ENCODE results near the gene FIGNL2. TPM values are rescaled to one million over a fixed set of nuclear protein-coding genes. Genes with fewer than 3 reads are reported as not detected.
"Not testable (repeated sequence)": the region's sequence is repeated elsewhere in the genome, so short reads cannot be mapped to it uniquely, and the experiment has no call there.

Gene FIGNL2
- total RNA-seq, 2 experiments from 2014 or later: 0.25 to 0.36 TPM

DNA sequence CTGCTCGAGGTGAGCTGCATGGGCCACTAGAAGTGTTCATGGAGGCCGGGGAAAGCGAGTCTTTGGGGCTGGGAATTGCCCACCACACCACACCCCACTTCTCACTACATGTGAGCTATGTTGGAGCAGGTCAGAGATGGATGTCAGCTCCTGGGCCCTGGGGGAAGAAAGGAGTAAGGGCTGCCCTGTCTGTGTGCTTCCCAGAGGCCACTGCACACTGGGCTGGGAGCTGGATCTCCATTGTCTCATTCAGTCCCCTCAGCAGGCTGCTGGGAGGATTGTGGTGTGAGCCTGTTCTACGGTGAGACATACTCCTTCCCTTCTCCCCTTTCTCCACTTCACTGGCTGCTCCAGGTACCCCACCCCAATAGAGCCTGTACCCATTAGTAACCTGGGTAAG, 10.5 kb downstream of the FIGNL2 start:
- H3K27ac Mint-ChIP-seq: no peak overlapping the region
- H3K9me3 Mint-ChIP-seq: no peaks in the 10 kb centered on the region
- CTCF ChIA-PET: interaction anchor here (1.6 kb wide), 1 partner anchor 37 kb away, joined by 5 read pairs; no protein-coding TSS in a partner anchor
- intact Hi-C loops (cut with micrococcal nuclease): no loop called here
- H3K4me1 Mint-ChIP-seq (ENCODE audit: low read depth): peaks cover 5% of the 10 kb centered on the region
- no peak for DNase-seq
- H3K27me3 Mint-ChIP-seq (ENCODE audit: low read depth): peaks cover 28% of the 10 kb centered on the region
- H3K4me3 Mint-ChIP-seq: no peak overlapping the region
- no peaks in the 10 kb centered on the region for H3K36me3 Mint-ChIP-seq (ENCODE audit: low read depth)

GRCh38 chr12:51837286-51837685, 11.2 kb downstream of the FIGNL2 start:
- no peak overlapping the region for H3K27ac Mint-ChIP-seq
- H3K36me3 Mint-ChIP-seq (ENCODE audit: low read depth): no peaks in the 10 kb centered on the region
- no peak for DNase-seq
- H3K4me1 Mint-ChIP-seq (ENCODE audit: low read depth): peaks cover 12% of the 10 kb centered on the region
- intact Hi-C loops (cut with micrococcal nuclease): no loop called here
- H3K9me3 Mint-ChIP-seq: no peaks in the 10 kb centered on the region
- peaks cover 32% of the 10 kb centered on the region for H3K27me3 Mint-ChIP-seq (ENCODE audit: low read depth)
- no peak overlapping the region for H3K4me3 Mint-ChIP-seq
- CTCF ChIA-PET: interaction anchor here (1.3 to 1.6 kb wide), 2 partner anchors 13 to 38 kb away, joined by 5 to 7 read pairs; no protein-coding TSS in a partner anchor

- peaks cover 13% of the 10 kb centered on the region for H3K4me1 Mint-ChIP-seq (ENCODE audit: low read depth)
- peaks cover 31% of the 10 kb centered on the region for H3K27me3 Mint-ChIP-seq (ENCODE audit: low read depth)
- CTCF ChIA-PET: interaction anchor here (1.3 to 1.6 kb wide), 2 partner anchors 13 to 39 kb away, joined by 5 to 7 read pairs; no protein-coding TSS in a partner anchor
- H3K4me3 Mint-ChIP-seq: no peak overlapping the region
- no peaks in the 10 kb centered on the region for H3K9me3 Mint-ChIP-seq
- H3K36me3 Mint-ChIP-seq (ENCODE audit: low read depth): no peaks in the 10 kb centered on the region
- H3K27ac Mint-ChIP-seq: no peak overlapping the region
- intact Hi-C loops (cut with micrococcal nuclease): no loop called here
- no peak for DNase-seq
Measured at GRCh38 chr12:51836827-51837173, 11.7 kb downstream of the FIGNL2 start.

DNA sequence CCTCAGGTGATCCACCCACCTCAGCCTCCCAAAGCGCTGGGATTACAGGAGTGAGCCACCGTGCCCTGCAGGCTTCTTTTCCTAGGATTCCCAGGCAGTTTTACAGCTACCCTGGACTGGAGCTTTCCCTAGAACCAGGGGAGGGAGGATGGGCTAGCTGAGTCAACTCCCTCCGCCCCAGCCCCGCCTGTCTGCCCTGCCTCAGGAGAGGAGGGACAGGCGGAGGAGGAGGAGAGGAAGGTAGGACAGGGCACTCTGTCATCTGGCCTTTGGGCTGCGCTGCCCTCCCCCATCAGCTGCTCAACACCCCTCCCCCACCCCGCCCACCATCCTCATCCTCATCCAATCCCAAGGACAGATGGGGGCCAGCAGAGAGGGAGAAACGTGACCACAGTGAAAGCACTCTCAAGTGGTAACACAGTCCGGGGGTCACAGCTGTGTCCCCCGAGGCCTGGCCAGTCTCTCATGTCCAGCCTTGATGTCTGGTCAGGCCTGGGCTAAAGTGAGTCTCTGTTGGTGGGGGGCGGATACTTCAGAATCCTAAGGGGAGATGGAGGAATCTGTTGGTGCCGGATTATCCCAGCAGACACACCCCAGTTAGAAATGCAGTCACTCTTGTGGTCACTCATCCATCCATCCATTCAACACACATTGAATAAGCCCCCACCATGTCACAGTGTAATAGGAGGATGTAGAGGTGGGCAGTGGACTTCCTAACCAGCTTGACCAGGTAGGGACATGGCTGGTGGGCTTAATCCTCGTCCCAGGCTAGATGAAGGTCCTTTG, 12.3 kb downstream of the FIGNL2 start:
- Mint-ChIP-seq H3K27me3 (ENCODE audit: low read depth) (peaks cover 31% of the 10 kb centered on the region), H3K27ac (no peak overlapping the region), H3K9me3 (no peaks in the 10 kb centered on the region), H3K4me3 (no peak overlapping the region), H3K4me1 (ENCODE audit: low read depth) (peaks cover 13% of the 10 kb centered on the region), H3K36me3 (ENCODE audit: low read depth) (no peaks in the 10 kb centered on the region)
- no peak for DNase-seq
- CTCF ChIA-PET: interaction anchor here (1.3 to 1.6 kb wide), 2 partner anchors 12 to 39 kb away, joined by 5 to 7 read pairs; no protein-coding TSS in a partner anchor
- intact Hi-C loops (cut with micrococcal nuclease): no loop called here

DNA sequence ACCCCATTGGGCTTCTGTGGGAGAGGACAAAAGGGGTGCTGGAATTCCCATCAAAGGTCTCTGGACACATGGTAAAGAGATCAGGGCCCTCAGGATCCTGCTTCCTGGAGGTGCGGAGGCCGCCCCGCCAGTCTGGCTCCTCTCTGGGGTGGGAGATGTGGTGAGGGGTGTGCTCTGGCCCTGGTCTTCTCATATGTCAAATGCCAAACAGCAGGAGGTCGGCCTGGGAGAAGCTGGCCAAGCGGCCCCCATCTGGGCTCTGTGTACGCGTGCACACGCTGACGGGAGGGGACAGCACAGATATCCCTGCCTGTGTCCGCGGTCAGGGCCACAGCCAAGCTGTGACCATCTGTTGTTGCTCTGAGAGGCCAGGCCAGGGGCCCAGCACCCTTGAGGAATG, 14.1 kb downstream of the FIGNL2 start:
- H3K27ac Mint-ChIP-seq: no peak overlapping the region
- peaks cover 29% of the 10 kb centered on the region for H3K27me3 Mint-ChIP-seq (ENCODE audit: low read depth)
- peaks cover 13% of the 10 kb centered on the region for H3K4me1 Mint-ChIP-seq (ENCODE audit: low read depth)
- no peak overlapping the region for H3K4me3 Mint-ChIP-seq
- H3K9me3 Mint-ChIP-seq: no peaks in the 10 kb centered on the region
- DNase-seq: no peak
- no peaks in the 10 kb centered on the region for H3K36me3 Mint-ChIP-seq (ENCODE audit: low read depth)
- CTCF ChIA-PET: interaction anchor here (0.6 to 1.5 kb wide), 2 partner anchors 11 to 44 kb away, joined by 3 to 4 read pairs; no protein-coding TSS in a partner anchor
- intact Hi-C loops (cut with micrococcal nuclease): no loop called here

DNA sequence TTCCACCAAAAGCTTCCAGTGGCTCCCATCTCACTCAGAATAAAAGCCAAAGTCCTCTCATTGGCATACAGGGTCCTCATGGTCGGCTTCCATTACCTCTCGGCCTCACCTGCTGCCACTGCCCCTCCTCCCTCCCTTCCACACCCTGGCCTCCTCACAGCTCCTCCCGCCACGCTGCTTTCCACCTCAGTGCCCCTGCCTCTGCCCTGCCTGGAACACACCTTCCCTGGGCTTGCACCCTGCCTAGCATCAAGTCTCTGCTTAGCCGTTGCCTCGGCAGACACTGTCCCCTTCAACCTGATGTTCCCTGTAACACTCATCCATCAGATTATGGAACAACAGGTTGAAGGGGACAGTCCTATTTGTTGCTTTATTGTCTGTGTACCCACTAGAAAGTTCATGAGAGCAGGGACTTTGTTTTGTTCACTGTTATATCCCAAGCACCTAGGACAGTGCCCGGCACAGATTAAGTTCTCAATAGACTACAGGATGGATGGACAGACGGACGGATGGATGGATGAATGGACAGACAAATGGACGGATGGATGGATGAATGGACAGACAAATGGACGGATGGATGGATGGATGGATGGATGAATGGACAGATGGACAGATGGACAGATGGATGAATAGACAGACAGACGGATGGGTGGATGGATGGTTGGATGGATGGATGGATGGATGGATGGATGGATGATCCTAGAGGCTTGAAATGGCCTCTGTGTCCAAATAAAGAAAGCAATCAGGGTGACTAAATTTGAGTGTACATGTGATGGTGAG, 14.9 kb downstream of the FIGNL2 start:
- Mint-ChIP-seq H3K4me1 (ENCODE audit: low read depth) (peaks cover 15% of the 10 kb centered on the region), H3K9me3 (no peaks in the 10 kb centered on the region), H3K27ac (no peak overlapping the region), H3K27me3 (ENCODE audit: low read depth) (peaks cover 27% of the 10 kb centered on the region), H3K36me3 (ENCODE audit: low read depth) (no peaks in the 10 kb centered on the region), H3K4me3 (no peak overlapping the region)
- DNase-seq: no peak
- CTCF ChIA-PET: interaction anchor here (1.0 to 4.0 kb wide), 3 partner anchors 10 to 42 kb away, joined by 3 to 16 read pairs (median 8); no protein-coding TSS in a partner anchor
- intact Hi-C loops (cut with micrococcal nuclease): no loop called here

DNA sequence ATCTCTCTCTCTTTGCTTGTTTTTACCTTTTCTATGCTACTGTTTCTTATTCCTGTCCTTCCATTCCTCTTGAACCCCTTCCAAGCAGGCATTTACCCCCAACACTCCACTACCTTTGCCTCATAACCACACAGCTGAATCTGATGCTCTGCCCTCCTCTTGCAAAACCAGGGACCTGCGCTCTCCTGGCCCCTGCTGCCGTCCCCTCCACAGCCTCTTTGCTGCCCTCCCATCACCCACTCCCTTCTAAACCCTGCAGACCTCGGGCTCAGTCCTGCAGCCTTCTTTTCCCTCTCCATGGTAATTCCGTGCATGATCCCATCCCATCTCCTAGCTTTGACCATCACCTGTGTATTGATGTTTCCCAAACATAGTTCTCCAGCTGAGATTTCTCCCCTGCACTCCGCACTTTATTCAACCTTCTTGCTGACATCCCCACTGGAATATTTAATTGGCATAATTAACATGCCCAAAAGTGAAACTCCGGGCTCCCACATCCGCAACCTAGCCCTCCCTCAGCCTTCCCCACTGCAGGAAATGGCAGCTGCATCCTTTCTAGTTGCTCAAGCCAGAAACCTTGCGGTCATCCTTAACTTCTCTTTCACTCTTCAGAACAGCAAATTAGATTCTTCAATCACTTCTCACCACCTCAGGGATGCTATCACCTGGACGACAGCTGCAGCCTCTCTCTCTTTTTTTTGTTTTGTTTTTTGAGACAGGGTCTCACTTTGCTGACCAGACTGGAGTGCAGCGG, 16.0 kb downstream of the FIGNL2 start:
- Mint-ChIP-seq H3K4me3 (no peak overlapping the region), H3K27ac (no peak overlapping the region), H3K36me3 (ENCODE audit: low read depth) (no peaks in the 10 kb centered on the region), H3K4me1 (ENCODE audit: low read depth) (peaks cover 26% of the 10 kb centered on the region), H3K9me3 (no peaks in the 10 kb centered on the region), H3K27me3 (ENCODE audit: low read depth) (peaks cover 27% of the 10 kb centered on the region)
- intact Hi-C loops (cut with micrococcal nuclease): no loop called here
- CTCF ChIA-PET: interaction anchor here (0.7 to 4.0 kb wide), 4 partner anchors 9 to 130 kb away, joined by 3 to 16 read pairs (median 6); no protein-coding TSS in a partner anchor
- no peak for DNase-seq

- peaks cover 27% of the 10 kb centered on the region for H3K27me3 Mint-ChIP-seq (ENCODE audit: low read depth)
- H3K4me3 Mint-ChIP-seq; H3K36me3 Mint-ChIP-seq (ENCODE audit: low read depth); DNase-seq; H3K27ac Mint-ChIP-seq; H3K9me3 Mint-ChIP-seq; intact Hi-C loops (cut with micrococcal nuclease): not testable (repeated sequence)
- peaks cover 33% of the 10 kb centered on the region for H3K4me1 Mint-ChIP-seq (ENCODE audit: low read depth)
- CTCF ChIA-PET: interaction anchor here (0.7 to 4.0 kb wide), 5 partner anchors 8 to 131 kb away, joined by 3 to 16 read pairs (median 3); no protein-coding TSS in a partner anchor
Measured at GRCh38 chr12:51831817-51832216, 16.7 kb downstream of the FIGNL2 start.

DNA sequence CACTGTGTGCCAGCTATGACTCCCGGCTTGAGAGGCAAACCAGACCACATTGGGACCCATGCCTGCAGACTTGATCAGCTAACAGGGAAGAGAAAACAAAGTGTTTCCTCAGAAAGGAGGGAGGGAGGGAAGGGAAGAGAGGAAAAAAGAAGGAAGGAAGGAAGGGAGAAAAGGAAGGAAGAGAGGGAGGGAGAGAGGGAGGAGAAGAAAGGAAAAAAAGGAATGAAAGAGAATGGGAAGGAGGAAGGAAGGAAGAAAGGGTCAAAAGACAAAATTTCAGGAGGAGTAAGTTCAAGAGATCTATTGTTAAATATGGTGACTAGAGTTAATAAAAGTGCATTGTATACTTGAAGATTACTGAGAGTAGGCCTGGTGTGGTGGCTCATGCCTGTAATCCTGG, 18.9 kb downstream of the FIGNL2 start:
- Mint-ChIP-seq H3K36me3 (ENCODE audit: low read depth) (no peaks in the 10 kb centered on the region), H3K4me3 (no peak overlapping the region), H3K27me3 (ENCODE audit: low read depth) (peaks cover 23% of the 10 kb centered on the region), H3K4me1 (ENCODE audit: low read depth) (peaks cover 35% of the 10 kb centered on the region), H3K27ac (no peak overlapping the region), H3K9me3 (no peaks in the 10 kb centered on the region)
- DNase-seq: no peak
- intact Hi-C loops (cut with micrococcal nuclease): loop anchor here (2.0 to 10.0 kb wide), 2 partner anchors 45 to 435 kb away; partner anchors contain the start of gene GALNT6
- CTCF ChIA-PET: interaction anchor here (4.0 kb wide), 1 partner anchor 9 kb away, joined by 16 read pairs; no protein-coding TSS in a partner anchor

DNA sequence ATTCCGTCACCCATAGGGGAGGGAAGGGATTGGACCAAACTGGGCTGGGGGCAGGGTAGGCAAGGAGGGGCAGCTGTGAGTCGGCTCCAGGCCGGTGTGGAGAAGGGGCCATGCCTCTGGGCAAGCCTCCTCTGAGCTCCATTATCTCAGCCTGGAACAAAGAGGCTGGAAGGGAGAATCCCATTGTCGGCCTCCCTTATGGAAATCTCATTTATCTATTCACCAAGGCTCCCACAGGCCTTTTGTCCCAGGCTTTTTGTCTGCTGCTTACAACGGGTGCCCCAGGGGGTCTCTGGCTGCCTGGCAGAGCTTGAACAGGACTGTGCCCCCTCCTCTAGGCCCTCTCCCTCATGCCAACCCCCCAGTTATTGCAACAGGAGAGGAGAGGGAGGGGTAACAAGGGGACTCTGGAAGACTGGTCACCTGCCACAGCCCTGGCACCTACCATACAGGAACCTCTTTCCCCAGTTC, 19.5 kb downstream of the FIGNL2 start:
- CTCF ChIA-PET: interaction anchor here (1.3 kb wide), 1 partner anchor 164 kb away, joined by 3 read pairs; no protein-coding TSS in a partner anchor
- intact Hi-C loops (cut with micrococcal nuclease): loop anchor here (2.0 to 10.0 kb wide), 2 partner anchors 46 to 434 kb away; partner anchors contain the start of gene GALNT6
- H3K4me3 Mint-ChIP-seq: no peak overlapping the region

DNA sequence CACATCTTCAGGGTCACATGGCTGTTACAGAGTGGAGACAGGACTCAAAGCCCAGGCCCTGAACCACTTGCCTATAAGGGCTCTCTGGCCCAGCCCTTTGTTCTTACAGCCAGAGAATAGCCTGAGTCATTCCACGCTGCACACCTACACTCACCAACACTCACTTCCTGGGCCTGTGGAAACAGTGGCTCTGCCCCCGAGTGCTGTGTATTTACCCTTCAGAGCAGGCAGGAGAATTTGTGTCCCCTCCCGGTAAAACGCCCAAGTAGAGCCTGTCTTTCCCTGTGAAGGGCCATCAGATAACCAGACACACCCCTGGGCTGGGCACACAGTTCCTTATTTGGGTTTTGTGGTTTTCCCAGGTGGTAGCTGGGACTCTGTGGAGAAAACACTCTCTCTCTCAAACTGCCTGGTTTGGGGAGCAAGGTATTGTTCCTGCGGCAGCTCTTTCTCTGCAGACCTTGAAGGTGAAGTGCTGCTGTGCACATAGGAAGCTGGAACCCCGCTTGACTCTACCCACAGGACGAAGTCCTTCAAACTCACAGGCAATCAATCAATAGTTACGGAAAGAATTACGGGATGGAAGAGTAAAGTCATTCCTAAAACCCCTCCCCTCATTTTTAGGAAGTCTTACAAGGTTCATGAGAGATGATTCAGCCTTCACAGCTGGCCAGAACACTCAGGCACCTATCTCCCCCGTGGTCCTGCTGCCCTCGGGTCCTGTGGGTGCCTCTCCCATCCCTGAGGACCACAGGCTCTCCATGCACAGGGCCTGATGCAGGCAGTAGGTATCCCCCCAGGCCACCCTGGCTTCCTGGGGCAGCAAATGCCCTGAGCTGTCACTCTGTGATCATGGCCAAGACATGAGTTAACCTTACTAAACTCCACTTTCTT, 20.3 kb downstream of the FIGNL2 start:
- CTCF ChIA-PET: interaction anchor here (0.5 to 1.3 kb wide), 2 partner anchors 20 to 165 kb away, joined by 3 read pairs; partner anchors contain the start of gene FIGNL2
- H3K36me3 Mint-ChIP-seq (ENCODE audit: low read depth): no peaks in the 10 kb centered on the region
- H3K4me1 Mint-ChIP-seq (ENCODE audit: low read depth): peaks cover 31% of the 10 kb centered on the region
- DNase-seq: peak; percentile 81
- H3K27ac Mint-ChIP-seq: peak overlapping the region; percentile 55
- H3K9me3 Mint-ChIP-seq: no peaks in the 10 kb centered on the region
- no peak overlapping the region for H3K4me3 Mint-ChIP-seq
- intact Hi-C loops (cut with micrococcal nuclease): loop anchor here (1.0 to 10.0 kb wide), 4 partner anchors 47 to 433 kb away; partner anchors contain the start of gene GALNT6
- H3K27me3 Mint-ChIP-seq (ENCODE audit: low read depth): peaks cover 11% of the 10 kb centered on the region

More for the DNA sequence above, 19.5 kb downstream of the FIGNL2 start:
- no peaks in the 10 kb centered on the region for H3K9me3 Mint-ChIP-seq
- peaks cover 35% of the 10 kb centered on the region for H3K4me1 Mint-ChIP-seq (ENCODE audit: low read depth)
- H3K36me3 Mint-ChIP-seq (ENCODE audit: low read depth): no peaks in the 10 kb centered on the region
- DNase-seq: no peak
- H3K27ac Mint-ChIP-seq: no peak overlapping the region
- H3K27me3 Mint-ChIP-seq (ENCODE audit: low read depth): peaks cover 20% of the 10 kb centered on the region
